Mesothelial cell of epicardium (in vitro differentiated cells): ENCODE measurements around the gene EIF1. TPM values are rescaled to one million over a fixed set of nuclear protein-coding genes. Genes with fewer than 3 reads are reported as not detected.
A peak's percentile ranks its signal among the peaks of the same experiment; 100 is the strongest.

Experiments used
- DNase-seq, 2 experiments: peaks; one replicate each; pipeline ENCODE4 v3.0.0; 2021; ENCODE audit warnings: low spot score in 2 of 2; ENCODE audit not compliant: unreplicated experiment in 2 of 2
- H3K27ac Mint-ChIP-seq: 2 replicates; pipeline ENCODE4 v1.8.0; 2021; ENCODE audit warnings: mixed read lengths
- H3K27me3 Mint-ChIP-seq: 2 replicates; pipeline ENCODE4 v1.8.0; 2021; ENCODE audit warnings: low read depth, mixed read lengths
- H3K36me3 Mint-ChIP-seq: 2 replicates; pipeline ENCODE4 v1.8.0; 2021; ENCODE audit warnings: mixed read lengths
- H3K4me1 Mint-ChIP-seq: 2 replicates; pipeline ENCODE4 v1.8.0; 2021; ENCODE audit warnings: mixed read lengths
- H3K4me3 Mint-ChIP-seq: 2 replicates; pipeline ENCODE4 v1.8.0; 2021; ENCODE audit warnings: mild to moderate bottlenecking, moderate library complexity, mixed read lengths
- H3K9me3 Mint-ChIP-seq: 2 replicates; pipeline ENCODE4 v1.8.0; 2021; ENCODE audit warnings: mixed read lengths
- CTCF ChIP-seq: fragments of 200-600 bp; sonication (generic); IDR thresholded peaks from one replicate; pipeline ENCODE4 v1.5.0; 2021; ENCODE audit warnings: antibody characterized with exemption; ENCODE audit not compliant: unreplicated experiment
- total RNA-seq: library from RNA; stranded (reverse); gene quantifications from 3 replicates; pipeline ENCODE4 v1.2.1, GENCODE V29; 2021

The EIF1 gene
- total RNA-seq, 1 donor from 2014 or later, result 606 TPM

DNA sequence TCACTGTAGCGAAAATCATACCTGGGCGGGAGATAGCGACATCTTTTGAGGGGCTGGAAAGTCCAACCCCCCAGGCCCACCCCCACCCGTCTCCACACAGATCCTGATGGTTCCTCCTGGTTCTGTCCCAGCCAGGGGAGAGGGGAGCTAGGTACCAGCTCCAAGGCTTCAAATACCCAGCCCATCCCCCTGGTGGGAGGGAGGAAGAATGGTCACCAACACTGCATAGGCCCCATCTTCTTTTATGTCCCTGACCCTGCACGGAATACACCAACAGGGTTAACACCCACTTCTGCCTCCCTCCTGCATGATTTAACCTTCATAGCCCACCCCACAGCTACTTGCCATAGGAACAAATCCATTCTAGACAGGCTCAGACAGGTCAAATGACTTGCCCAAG is 36.4 kb downstream of the EIF1 start:
- H3K4me3 Mint-ChIP-seq, result no peak overlapping the region
- DNase-seq, result no peak
- no peak overlapping the region for H3K27ac Mint-ChIP-seq
- H3K27me3 Mint-ChIP-seq, result peaks cover 2% of the 10 kb centered on the region
- no peak for TF ChIP-seq CTCF
- no peaks in the 10 kb centered on the region for H3K9me3 Mint-ChIP-seq
- no peaks in the 10 kb centered on the region for H3K36me3 Mint-ChIP-seq
- peaks cover 4% of the 10 kb centered on the region for H3K4me1 Mint-ChIP-seq

GRCh38 chr17:41728056-41728455 is 39.4 kb downstream of the EIF1 start:
- Mint-ChIP-seq H3K27ac (no peak overlapping the region), H3K27me3 (peaks cover 31% of the 10 kb centered on the region), H3K4me3 (no peak overlapping the region), H3K36me3 (no peaks in the 10 kb centered on the region), H3K9me3 (no peaks in the 10 kb centered on the region), H3K4me1 (peaks cover 4% of the 10 kb centered on the region)
- TF ChIP-seq CTCF, result no peak
- no peak for DNase-seq

DNA sequence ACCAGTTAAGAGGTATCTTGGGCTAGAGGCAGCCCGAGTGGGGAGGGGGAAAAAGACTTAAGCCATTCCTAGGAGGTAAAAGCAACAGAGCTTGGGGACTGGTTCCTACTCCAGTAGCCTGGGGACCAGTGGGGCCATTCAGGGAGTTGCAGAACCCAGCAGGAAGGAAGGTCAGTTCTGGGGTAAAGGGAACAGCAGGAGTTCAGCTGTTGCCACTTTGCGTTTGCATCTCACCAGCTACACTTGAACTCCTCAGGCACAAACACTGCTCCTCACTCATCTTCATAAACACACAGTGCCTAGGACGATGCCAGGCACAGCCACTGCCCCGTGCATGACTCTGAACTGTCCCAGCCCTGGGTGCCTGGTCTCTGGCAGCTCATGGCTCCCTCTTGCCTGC is 41.8 kb downstream of the EIF1 start:
- Mint-ChIP-seq H3K36me3 (no peaks in the 10 kb centered on the region), H3K4me1 (peaks cover 5% of the 10 kb centered on the region), H3K9me3 (no peaks in the 10 kb centered on the region), H3K4me3 (no peak overlapping the region), H3K27me3 (peaks cover 54% of the 10 kb centered on the region), H3K27ac (no peak overlapping the region)
- TF ChIP-seq CTCF, result no peak
- DNase-seq, result no peak

DNA sequence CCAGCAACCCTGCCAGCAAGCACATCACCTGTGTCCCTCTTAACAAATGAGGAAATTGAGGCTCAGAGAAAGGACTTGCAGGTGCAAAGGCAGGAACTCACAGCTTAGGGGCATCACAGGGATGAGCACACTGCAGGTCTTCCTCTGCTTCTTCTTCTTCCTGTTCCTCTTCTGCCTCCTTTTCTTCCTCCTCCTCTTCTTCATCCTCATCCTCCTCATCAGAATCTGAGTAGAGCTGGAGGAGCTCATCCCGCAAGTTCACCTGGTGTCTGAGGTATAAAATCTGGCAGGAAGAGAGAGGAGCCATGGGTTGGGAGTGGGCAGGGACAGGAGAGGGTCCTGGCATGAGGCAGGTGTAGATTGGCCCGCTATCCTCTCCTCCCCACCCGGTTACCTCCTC is 43.2 kb downstream of the EIF1 start:
- no peak overlapping the region for H3K4me3 Mint-ChIP-seq
- H3K27me3 Mint-ChIP-seq, result peaks cover 68% of the 10 kb centered on the region
- H3K36me3 Mint-ChIP-seq, result no peaks in the 10 kb centered on the region
- no peak for TF ChIP-seq CTCF
- H3K9me3 Mint-ChIP-seq, result no peaks in the 10 kb centered on the region
- no peak overlapping the region for H3K27ac Mint-ChIP-seq
- peaks cover 5% of the 10 kb centered on the region for H3K4me1 Mint-ChIP-seq
- no peak for DNase-seq

DNA sequence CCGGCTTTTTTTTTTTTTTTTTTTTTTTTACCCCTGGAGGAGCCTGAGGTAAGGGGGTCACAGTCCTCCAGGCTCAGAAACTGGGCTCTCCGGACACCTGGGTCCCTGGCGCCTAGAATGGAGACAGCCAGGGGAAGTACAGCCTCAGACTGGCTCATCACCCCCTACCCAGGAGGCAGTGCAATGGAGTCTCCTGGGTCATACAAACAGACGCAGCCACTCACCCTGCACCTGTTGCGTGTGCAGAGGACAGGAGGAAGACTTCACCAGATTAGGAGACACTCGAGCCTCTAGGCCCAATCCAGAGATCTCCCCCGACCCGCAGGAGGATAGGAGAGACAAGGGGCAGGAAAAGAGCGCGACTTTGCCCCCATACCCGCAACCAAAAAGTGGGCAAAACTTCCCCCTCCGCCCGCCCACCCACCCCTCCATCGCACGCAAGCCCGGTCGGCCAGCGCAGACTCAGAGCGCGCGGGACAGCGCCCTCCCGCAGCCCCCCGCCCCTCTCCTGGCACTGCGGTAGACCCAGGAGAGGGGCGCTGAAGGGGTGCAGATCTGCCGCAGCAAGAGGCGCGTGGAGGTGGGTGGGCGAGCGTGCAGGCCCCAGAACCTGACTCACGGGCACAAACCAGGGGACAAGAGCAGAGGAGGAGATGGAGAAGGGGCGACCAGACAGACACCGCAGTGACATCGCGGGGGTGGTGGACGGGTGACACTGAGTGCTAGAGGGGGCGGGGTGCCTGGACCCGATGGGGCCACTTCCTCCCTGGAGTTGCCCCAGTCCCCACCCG is 44.9 kb downstream of the EIF1 start:
- no peak for DNase-seq
- Mint-ChIP-seq H3K27ac (no peak overlapping the region), H3K9me3 (no peaks in the 10 kb centered on the region), H3K4me3 (peak overlapping the region; percentile 60), H3K36me3 (no peaks in the 10 kb centered on the region), H3K4me1 (peaks cover 10% of the 10 kb centered on the region), H3K27me3 (peaks cover 79% of the 10 kb centered on the region)
- no peak for TF ChIP-seq CTCF
